ENCODE results near the gene ERVFRD-1.
"Not testable (repeated sequence)": the region's sequence is repeated elsewhere in the genome, so short reads cannot be mapped to it uniquely, and the experiment has no call there.

Gene ERVFRD-1

GRCh38 chr6:11128608-11129007 lies 17.1 kb upstream of the ERVFRD-1 start:
- no peak for FAIRE-seq

- no peak for FAIRE-seq
Observed at GRCh38 chr6:11126876-11127275, 15.4 kb upstream of the ERVFRD-1 start.

- no peak for FAIRE-seq
Observed at GRCh38 chr6:11123978-11124377, 12.5 kb upstream of the ERVFRD-1 start.

GRCh38 chr6:11122380-11122779 lies 10.9 kb upstream of the ERVFRD-1 start:
- no peak for FAIRE-seq

- FAIRE-seq: no peak
Observed at GRCh38 chr6:11121851-11122250, 10.3 kb upstream of the ERVFRD-1 start.

- FAIRE-seq: no peak
Observed at GRCh38 chr6:11120271-11121005, 8.9 kb upstream of the ERVFRD-1 start.

GRCh38 chr6:11115808-11116536 lies 4.4 kb upstream of the ERVFRD-1 start:
- not testable (repeated sequence) for FAIRE-seq

GRCh38 chr6:11113038-11113437 lies 1.5 kb upstream of the ERVFRD-1 start:
- no peak for FAIRE-seq

GRCh38 chr6:11111769-11112437 lies 378 bp upstream of the ERVFRD-1 start:
- FAIRE-seq: no peak

GRCh38 chr6:11108726-11109125 lies 2.8 kb downstream of the ERVFRD-1 start:
- no peak for FAIRE-seq

- FAIRE-seq: no peak
Observed at GRCh38 chr6:11103065-11103464, 8.5 kb downstream of the ERVFRD-1 start.

- no peak for FAIRE-seq
Observed at GRCh38 chr6:11101417-11101816, 10.1 kb downstream of the ERVFRD-1 start.

GRCh38 chr6:11098004-11098403 lies 13.5 kb downstream of the ERVFRD-1 start:
- no peak for FAIRE-seq

- no peak for FAIRE-seq
Observed at GRCh38 chr6:11097476-11097875, 14.0 kb downstream of the ERVFRD-1 start.

GRCh38 chr6:11096109-11096508 lies 15.4 kb downstream of the ERVFRD-1 start:
- FAIRE-seq: no peak

- no peak for FAIRE-seq
Observed at GRCh38 chr6:11094941-11095340, 16.6 kb downstream of the ERVFRD-1 start.

- no peak for FAIRE-seq
Observed at GRCh38 chr6:11094411-11094851, 17.1 kb downstream of the ERVFRD-1 start.

GRCh38 chr6:11093626-11094410 lies 17.7 kb downstream of the ERVFRD-1 start, which contains the start of gene SMIM13:
Gene SMIM13 (plus strand): TSS chr6:11093834. CDS start chr6:11094314, 480 bp downstream.
- peak; percentile 66 for FAIRE-seq

GRCh38 chr6:11093376-11093625 lies 18.2 kb downstream of the ERVFRD-1 start:
- FAIRE-seq: no peak

GRCh38 chr6:11092668-11093375 lies 18.7 kb downstream of the ERVFRD-1 start:
- no peak for FAIRE-seq

- not testable (repeated sequence) for FAIRE-seq
Observed at GRCh38 chr6:11091141-11091540, 20.4 kb downstream of the ERVFRD-1 start.

- no peak for FAIRE-seq
Observed at GRCh38 chr6:11089695-11090094, 21.8 kb downstream of the ERVFRD-1 start.

Data from A204.1 (cell line).